Hematopoietic multipotent progenitor cell (in vitro differentiated cells): ENCODE data around the gene ZNF786. TPM values are rescaled to one million over a fixed set of nuclear protein-coding genes. Genes with fewer than 3 reads are reported as not detected.
"Not testable (repeated sequence)": the region's sequence is repeated elsewhere in the genome, so short reads cannot be mapped to it uniquely, and the experiment has no call there.

Experiments used
- DNase-seq, 3 donors: peaks; one replicate each; pipeline ENCODE4 v3.0.0-alpha.2; 2011 to 2015; ENCODE audit warnings: low read depth in 2 of 3, low spot score in 2 of 3
- total RNA-seq: library from RNA; depleted of rRNA; stranded (reverse); fragments of >200 nt; gene quantifications from one replicate; pipeline ENCODE4 v1.2.3, GENCODE V29; 2012

ZNF786 gene
- 13.2 TPM for total RNA-seq

GRCh38 chr7:149090397-149091195, at the start of gene ZNF786:
TSS of gene ZNF786 (minus strand) at chr7:149090718. CDS start at chr7:149090640, 78 bp downstream.
- DNase-seq, result peak; percentile 85 to 96 (median 94)

GRCh38 chr7:149136118-149136517, 45.6 kb upstream of the ZNF786 start:
- DNase-seq, result no peak

- DNase-seq, result no peak
These were observed 42.7 kb upstream of the ZNF786 start for GRCh38 chr7:149133028-149133710.

- DNase-seq, result peak in 1 of 3 donors; percentile 15
These were observed 40.2 kb upstream of the ZNF786 start for GRCh38 chr7:149130572-149131198.

DNA sequence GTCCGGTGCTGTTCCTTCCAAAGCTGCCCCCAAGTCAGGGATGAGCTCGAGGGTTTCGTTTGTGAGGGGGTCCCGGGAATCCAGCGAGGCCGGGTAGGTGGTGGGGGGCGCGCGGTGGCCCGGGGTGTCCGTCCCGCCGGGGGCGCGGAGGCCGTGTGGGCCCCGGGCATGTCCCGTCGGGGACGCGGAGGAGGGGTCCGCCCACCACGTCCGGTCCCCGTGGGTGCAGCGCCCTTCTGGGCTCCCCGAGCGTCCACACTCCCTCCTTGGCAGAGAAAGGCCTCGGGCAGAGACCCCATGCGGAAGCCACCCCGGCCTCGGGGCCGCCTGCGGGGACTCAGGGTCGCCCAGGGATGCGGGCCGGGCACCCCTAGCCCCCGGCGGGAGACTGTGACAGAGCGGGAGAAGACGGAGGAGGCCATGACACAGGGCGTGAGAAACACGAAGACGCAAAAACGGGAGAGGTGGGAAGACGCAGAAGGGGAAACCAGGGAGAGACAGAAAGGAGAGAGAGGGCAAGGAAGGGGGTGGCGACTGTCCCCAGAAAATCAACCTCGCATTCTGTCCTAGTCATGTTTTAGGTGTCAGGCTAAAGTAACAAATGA, 36.2 kb upstream of the ZNF786 start:
- peak in 2 of 3 donors; percentile 69 to 71 for DNase-seq

DNA sequence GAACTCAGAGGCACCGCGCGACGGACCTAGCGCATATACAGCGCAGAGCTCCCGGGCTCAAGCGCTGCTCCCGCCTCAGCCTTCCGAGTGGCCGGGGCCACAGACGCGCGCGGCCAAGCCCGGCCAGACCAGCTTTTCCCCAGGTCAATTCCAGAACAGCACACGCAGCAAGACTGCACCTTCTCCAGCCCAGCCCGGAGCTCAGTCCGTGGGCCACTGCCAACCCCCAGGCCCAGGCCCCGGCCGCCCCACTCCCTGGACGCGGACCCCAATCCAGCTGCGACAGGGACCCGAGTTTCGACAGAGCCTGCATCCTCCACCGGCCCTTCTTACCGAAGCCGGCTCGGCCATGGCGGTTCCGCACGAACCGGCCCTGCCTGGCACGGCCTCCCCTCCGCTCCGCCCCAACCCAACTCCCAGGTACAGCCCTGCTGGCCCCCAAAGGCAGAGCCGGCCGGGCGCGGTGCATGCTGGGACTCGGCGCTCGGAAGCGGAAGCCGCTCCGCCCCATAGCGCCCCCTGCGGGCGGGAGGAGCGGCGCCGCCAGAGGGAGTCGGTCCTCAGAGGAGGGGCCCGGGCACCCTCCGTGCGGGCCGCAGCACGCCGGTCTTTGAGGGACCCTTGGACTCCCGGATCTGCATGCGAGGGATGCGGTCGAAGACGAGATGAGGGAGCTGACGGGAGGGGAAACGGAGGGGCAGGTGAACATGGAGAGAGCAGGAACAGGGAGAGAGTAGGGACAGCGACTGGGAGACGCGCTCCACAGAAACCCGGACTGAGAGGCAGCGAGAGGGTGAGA, 35.5 kb upstream of the ZNF786 start, which contains the start of gene ZNF425:
ZNF425 (minus strand) TSS at position 462 of the 799 bp plus-strand sequence; CDS start at position 351, 111 bp downstream.
- DNase-seq, result peak; percentile 93 to 95 (median 94)

DNA sequence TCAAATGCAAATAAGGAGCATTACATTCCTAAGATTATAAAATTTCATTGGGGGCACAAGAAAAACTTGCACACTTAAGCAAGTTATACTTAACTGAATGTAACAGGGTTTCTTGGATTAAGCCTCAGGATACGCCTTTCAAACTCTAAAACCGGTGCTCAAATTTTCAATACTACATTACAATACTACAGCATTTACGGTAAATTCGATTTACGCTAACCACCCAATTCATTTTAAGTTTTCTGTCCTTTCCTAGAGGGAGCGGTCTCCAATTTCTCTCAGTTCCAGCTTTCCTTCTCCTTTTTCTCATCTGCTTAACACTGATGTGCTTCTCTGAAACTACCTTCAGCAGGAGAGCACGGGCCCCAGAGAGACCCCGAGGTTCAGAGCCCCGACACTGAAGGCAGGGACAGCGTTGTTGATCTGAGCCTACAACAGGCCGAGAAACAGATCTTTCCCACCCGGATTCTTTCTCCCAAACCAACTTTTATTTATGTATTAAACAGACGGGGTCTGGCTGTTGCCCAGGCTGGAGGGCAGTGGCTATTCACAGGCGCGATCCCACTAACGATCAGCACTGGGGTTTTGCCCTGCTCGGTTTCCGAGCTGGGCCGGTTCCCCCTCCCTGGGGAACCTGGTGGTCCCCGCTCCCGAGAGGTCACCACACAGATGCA, 34.8 kb upstream of the ZNF786 start:
- no peak for DNase-seq

GRCh38 chr7:149109969-149110368, 19.5 kb upstream of the ZNF786 start:
- DNase-seq, result no peak

- no peak for DNase-seq
These were observed 14.2 kb upstream of the ZNF786 start for GRCh38 chr7:149104749-149105148.

- DNase-seq, result no peak
These were observed 13.7 kb upstream of the ZNF786 start for GRCh38 chr7:149104214-149104613.

- DNase-seq, result no peak
These were observed 12.9 kb upstream of the ZNF786 start for GRCh38 chr7:149103424-149103823.

- no peak for DNase-seq
These were observed 12.1 kb upstream of the ZNF786 start for GRCh38 chr7:149102666-149103065.

GRCh38 chr7:149100821-149101220, 10.3 kb upstream of the ZNF786 start:
- DNase-seq, result no peak

DNA sequence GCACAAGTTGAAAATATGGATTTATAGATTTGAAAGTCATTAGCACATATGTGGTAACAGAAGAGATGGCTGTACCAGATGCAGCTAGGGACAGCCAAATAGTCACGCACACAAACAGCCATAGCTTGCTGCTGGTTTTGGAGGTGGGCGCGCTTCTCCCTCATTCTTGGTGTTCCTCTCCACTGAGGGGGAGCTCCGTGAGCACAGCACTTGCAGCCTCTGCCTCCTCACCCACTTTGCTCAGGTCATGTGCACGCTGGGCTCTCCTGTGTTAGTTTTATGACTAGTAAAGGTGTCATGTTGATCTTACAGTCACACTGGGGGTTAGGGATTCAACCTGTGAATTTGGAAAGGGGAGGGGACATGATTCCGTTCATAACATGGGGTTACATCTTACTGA, 8.5 kb upstream of the ZNF786 start:
- DNase-seq, result no peak

DNA sequence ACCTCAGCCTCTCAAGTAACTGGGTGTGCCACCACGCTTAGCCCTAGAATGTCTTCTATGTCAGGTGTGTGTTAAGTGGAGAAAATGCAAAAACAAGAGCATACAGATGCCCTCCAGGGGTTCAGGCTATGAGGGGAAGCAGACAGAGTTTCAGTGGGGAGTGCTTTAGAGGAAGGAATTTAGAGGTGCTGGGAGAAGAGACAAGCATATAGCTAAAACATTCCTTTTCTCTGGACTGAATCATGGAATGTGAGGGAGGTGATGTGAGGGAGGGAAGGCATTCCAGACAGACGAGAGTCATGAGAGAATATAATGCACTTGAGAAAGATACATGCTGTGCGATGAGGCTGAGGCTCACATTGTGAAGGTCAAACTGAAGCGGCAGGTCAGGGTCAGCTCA, 6.6 kb upstream of the ZNF786 start:
- no peak for DNase-seq

DNA sequence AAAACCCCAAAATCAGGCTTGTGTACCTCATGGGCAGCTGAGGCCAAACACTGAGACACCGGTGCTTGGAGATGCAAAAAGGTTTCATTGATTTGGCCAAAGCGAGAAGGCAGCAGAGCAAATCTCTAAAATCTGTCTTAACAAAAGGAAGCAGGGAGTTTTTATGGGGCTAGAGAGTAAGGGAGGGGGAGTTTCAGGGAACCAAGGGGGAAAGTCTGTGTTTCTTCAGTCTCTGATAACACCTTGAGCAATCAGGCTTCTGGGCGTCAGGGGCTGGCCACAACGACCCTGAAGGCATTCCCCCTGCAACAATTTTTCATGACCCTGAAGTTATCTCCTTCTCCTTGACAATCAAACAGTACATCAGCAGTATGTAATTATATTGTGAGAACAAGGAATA, 2.7 kb upstream of the ZNF786 start:
- no peak for DNase-seq

GRCh38 chr7:149092244-149092643, 1.7 kb upstream of the ZNF786 start:
- DNase-seq, result not testable (repeated sequence)

GRCh38 chr7:149087376-149087775, 3.1 kb downstream of the ZNF786 start:
- DNase-seq, result no peak

- DNase-seq, result peak in 1 of 3 donors; percentile 5
These were observed 4.7 kb downstream of the ZNF786 start for GRCh38 chr7:149085866-149086265.

- no peak for DNase-seq
These were observed 6.1 kb downstream of the ZNF786 start for GRCh38 chr7:149084407-149084806.
